Measurements from ENCODE around the gene GPR83. TPM values are rescaled to one million over a fixed set of nuclear protein-coding genes. Genes with fewer than 3 reads are reported as not detected.

The GPR83 gene
- total and polyA plus RNA-seq, 2 experiments from 2014 or later = not detected

GRCh38 chr11:94401773-94402265 is 600 bp upstream of the GPR83 start:
- Histone ChIP-seq H3K4me1 (ENCODE audit: insufficient read depth) (peaks cover 4% of the 10 kb centered on the region), H3K9me3 (ENCODE audit: low read depth) (no peaks in the 10 kb centered on the region), H3K27ac (no peak overlapping the region), H3K36me3 (replicated peaks; ENCODE audit: insufficient read depth, low read depth) (no peaks in the 10 kb centered on the region), H3K27me3 (peaks cover 43% of the 10 kb centered on the region), H3K4me2 (peak overlapping the region; percentile 97), H2AFZ (peak overlapping the region; percentile 52), H3K4me3 (no peak overlapping the region), H3K9me2 (replicated peaks; ENCODE audit: insufficient read depth) (no peaks in the 10 kb centered on the region), H3K79me2 (no peaks in the 10 kb centered on the region), H4K20me1 (ENCODE audit: insufficient read depth, poor library complexity, severe bottlenecking) (no peaks in the 10 kb centered on the region)
- 17% methylated on average over 10 of the region's 10 CpGs for WGBS (ENCODE audit: low lambda C conversion rate, missing lambda C conversion rate)
- DNase-seq (ENCODE audit: low spot score) = no peak
- TF ChIP-seq EZH2phosphoT487 (IDR thresholded peaks at IDR 0.05; ENCODE audit: low read depth, severe bottlenecking, unreplicated experiment) = no peak
- TF ChIP-seq EZH2 (IDR thresholded peaks at IDR 0.05; ENCODE audit: borderline replicate concordance) = no peak
- TF ChIP-seq, protein P1, sequence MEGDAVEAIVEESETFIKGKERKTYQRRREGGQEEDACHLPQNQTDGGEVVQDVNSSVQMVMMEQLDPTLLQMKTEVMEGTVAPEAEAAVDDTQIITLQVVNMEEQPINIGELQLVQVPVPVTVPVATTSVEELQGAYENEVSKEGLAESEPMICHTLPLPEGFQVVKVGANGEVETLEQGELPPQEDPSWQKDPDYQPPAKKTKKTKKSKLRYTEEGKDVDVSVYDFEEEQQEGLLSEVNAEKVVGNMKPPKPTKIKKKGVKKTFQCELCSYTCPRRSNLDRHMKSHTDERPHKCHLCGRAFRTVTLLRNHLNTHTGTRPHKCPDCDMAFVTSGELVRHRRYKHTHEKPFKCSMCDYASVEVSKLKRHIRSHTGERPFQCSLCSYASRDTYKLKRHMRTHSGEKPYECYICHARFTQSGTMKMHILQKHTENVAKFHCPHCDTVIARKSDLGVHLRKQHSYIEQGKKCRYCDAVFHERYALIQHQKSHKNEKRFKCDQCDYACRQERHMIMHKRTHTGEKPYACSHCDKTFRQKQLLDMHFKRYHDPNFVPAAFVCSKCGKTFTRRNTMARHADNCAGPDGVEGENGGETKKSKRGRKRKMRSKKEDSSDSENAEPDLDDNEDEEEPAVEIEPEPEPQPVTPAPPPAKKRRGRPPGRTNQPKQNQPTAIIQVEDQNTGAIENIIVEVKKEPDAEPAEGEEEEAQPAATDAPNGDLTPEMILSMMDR (IDR thresholded peaks at IDR 0.05; ENCODE audit: poor library complexity) = no peak

- H3K9me3 ChIP-seq (ENCODE audit: low read depth) = no peaks in the 10 kb centered on the region
- no peak overlapping the region for H2AFZ ChIP-seq
- DNase-seq (ENCODE audit: low spot score) = no peak
- no peak overlapping the region for H3K27ac ChIP-seq
- H3K4me1 ChIP-seq (ENCODE audit: insufficient read depth) = peaks cover 4% of the 10 kb centered on the region
- no peaks in the 10 kb centered on the region for H3K9me2 ChIP-seq (replicated peaks; ENCODE audit: insufficient read depth)
- no peak for TF ChIP-seq EZH2 (IDR thresholded peaks at IDR 0.05; ENCODE audit: borderline replicate concordance)
- TF ChIP-seq, protein P1 (IDR thresholded peaks at IDR 0.05; ENCODE audit: poor library complexity) = no peak
- TF ChIP-seq EZH2phosphoT487 (IDR thresholded peaks at IDR 0.05; ENCODE audit: low read depth, severe bottlenecking, unreplicated experiment) = no peak
- no peaks in the 10 kb centered on the region for H3K79me2 ChIP-seq
- 58% methylated on average over 4 of the region's 4 CpGs for WGBS (ENCODE audit: low lambda C conversion rate, missing lambda C conversion rate)
- H3K4me3 ChIP-seq = no peak overlapping the region
- no peaks in the 10 kb centered on the region for H4K20me1 ChIP-seq (ENCODE audit: insufficient read depth, poor library complexity, severe bottlenecking)
- H3K27me3 ChIP-seq = peaks cover 43% of the 10 kb centered on the region
- H3K36me3 ChIP-seq (replicated peaks; ENCODE audit: insufficient read depth, low read depth) = no peaks in the 10 kb centered on the region
- H3K4me2 ChIP-seq = peak overlapping the region; percentile 97
Observed at GRCh38 chr11:94400457-94400838, 771 bp downstream of the GPR83 start.

- Histone ChIP-seq H3K79me2 (no peaks in the 10 kb centered on the region), H3K4me2 (no peak overlapping the region), H3K27ac (no peak overlapping the region), H3K9me3 (ENCODE audit: low read depth) (no peaks in the 10 kb centered on the region), H3K4me1 (ENCODE audit: insufficient read depth) (peaks cover 4% of the 10 kb centered on the region), H3K4me3 (no peak overlapping the region), H3K9me2 (replicated peaks; ENCODE audit: insufficient read depth) (no peaks in the 10 kb centered on the region), H3K36me3 (replicated peaks; ENCODE audit: insufficient read depth, low read depth) (no peaks in the 10 kb centered on the region), H3K27me3 (peaks cover 43% of the 10 kb centered on the region), H2AFZ (no peak overlapping the region), H4K20me1 (ENCODE audit: insufficient read depth, poor library complexity, severe bottlenecking) (no peaks in the 10 kb centered on the region)
- no peak for TF ChIP-seq EZH2 (IDR thresholded peaks at IDR 0.05; ENCODE audit: borderline replicate concordance)
- TF ChIP-seq, protein P1 (IDR thresholded peaks at IDR 0.05; ENCODE audit: poor library complexity) = no peak
- TF ChIP-seq EZH2phosphoT487 (IDR thresholded peaks at IDR 0.05; ENCODE audit: low read depth, severe bottlenecking, unreplicated experiment) = no peak
- DNase-seq (ENCODE audit: low spot score) = no peak
- WGBS (ENCODE audit: low lambda C conversion rate, missing lambda C conversion rate) = 49% methylated on average over 4 of the region's 4 CpGs
Observed at GRCh38 chr11:94400050-94400449, 1.2 kb downstream of the GPR83 start.

Measured in hepatocyte (in vitro differentiated cells).